Activated CD8-positive, alpha-beta memory T cell treated with anti-CD3 and anti-CD28 coated beads, Interleukin-2, amount 50 U/mL, for 1 hour (primary cell): ENCODE data around the gene SLC40A1.

Source experiments
- DNase-seq: peaks from one replicate; pipeline ENCODE4 v3.0.0-alpha.2; 2020; ENCODE audit errors: extremely low read depth

SLC40A1 gene

GRCh38 chr2:189512879-189513278 lies 67.7 kb downstream of the SLC40A1 start:
- DNase-seq = no peak

GRCh38 chr2:189511960-189512319 lies 68.6 kb downstream of the SLC40A1 start:
- no peak for DNase-seq

- no peak for DNase-seq
Observed at GRCh38 chr2:189511210-189511959, 69.2 kb downstream of the SLC40A1 start.
